ENCODE data around the gene ABCC5. TPM values are rescaled to one million over a fixed set of nuclear protein-coding genes. Genes with fewer than 3 reads are reported as not detected.

Gene ABCC5
- total RNA-seq, 1 experiment from 2014 or later = 29.1 TPM

DNA sequence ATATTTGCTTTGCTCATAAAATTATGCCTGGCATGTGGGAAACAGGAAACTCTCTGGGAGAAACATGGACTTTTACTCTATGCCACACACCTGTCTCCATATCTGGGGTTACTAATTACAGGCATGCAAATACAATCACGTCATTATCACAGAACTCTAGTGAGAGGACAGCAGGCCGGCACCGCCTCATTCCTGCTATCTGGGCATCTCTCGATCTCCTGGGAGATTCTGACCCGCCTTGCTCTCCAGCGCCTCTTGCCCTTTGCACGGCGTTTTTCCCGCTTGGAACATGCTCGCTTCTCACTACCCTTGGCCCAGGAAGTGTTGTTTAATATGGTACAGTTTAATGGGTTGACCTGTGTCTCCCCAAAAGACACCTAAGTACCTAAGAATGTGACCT is 87.6 kb downstream of the ABCC5 start (continued):
- TF ChIP-seq, protein P1, sequence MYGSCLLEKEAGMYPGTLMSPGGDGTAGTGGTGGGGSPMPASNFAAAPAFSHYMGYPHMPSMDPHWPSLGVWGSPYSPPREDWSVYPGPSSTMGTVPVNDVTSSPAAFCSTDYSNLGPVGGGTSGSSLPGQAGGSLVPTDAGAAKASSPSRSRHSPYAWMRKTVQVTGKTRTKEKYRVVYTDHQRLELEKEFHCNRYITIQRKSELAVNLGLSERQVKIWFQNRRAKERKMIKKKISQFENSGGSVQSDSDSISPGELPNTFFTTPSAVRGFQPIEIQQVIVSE (CRISPR knock-in tag; IDR thresholded peaks at IDR 0.05; ENCODE audit: borderline replicate concordance) = no peak
- TF ChIP-seq, protein P2, sequence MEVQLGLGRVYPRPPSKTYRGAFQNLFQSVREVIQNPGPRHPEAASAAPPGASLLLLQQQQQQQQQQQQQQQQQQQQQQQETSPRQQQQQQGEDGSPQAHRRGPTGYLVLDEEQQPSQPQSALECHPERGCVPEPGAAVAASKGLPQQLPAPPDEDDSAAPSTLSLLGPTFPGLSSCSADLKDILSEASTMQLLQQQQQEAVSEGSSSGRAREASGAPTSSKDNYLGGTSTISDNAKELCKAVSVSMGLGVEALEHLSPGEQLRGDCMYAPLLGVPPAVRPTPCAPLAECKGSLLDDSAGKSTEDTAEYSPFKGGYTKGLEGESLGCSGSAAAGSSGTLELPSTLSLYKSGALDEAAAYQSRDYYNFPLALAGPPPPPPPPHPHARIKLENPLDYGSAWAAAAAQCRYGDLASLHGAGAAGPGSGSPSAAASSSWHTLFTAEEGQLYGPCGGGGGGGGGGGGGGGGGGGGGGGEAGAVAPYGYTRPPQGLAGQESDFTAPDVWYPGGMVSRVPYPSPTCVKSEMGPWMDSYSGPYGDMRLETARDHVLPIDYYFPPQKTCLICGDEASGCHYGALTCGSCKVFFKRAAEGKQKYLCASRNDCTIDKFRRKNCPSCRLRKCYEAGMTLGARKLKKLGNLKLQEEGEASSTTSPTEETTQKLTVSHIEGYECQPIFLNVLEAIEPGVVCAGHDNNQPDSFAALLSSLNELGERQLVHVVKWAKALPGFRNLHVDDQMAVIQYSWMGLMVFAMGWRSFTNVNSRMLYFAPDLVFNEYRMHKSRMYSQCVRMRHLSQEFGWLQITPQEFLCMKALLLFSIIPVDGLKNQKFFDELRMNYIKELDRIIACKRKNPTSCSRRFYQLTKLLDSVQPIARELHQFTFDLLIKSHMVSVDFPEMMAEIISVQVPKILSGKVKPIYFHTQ (CRISPR knock-in tag; IDR thresholded peaks at IDR 0.05) = no peak
- TF ChIP-seq RELA (CRISPR knock-in tag; IDR thresholded peaks at IDR 0.05; ENCODE audit: borderline replicate concordance) (no peak), TEAD4 (CRISPR knock-in tag; IDR thresholded peaks at IDR 0.05) (no peak), RORB (CRISPR knock-in tag; IDR thresholded peaks at IDR 0.05) (no peak), NFYB (CRISPR knock-in tag; conservative IDR thresholded peaks at IDR 0.05; ENCODE audit: low read depth) (no peak)
- TF ChIP-seq, protein P3, sequence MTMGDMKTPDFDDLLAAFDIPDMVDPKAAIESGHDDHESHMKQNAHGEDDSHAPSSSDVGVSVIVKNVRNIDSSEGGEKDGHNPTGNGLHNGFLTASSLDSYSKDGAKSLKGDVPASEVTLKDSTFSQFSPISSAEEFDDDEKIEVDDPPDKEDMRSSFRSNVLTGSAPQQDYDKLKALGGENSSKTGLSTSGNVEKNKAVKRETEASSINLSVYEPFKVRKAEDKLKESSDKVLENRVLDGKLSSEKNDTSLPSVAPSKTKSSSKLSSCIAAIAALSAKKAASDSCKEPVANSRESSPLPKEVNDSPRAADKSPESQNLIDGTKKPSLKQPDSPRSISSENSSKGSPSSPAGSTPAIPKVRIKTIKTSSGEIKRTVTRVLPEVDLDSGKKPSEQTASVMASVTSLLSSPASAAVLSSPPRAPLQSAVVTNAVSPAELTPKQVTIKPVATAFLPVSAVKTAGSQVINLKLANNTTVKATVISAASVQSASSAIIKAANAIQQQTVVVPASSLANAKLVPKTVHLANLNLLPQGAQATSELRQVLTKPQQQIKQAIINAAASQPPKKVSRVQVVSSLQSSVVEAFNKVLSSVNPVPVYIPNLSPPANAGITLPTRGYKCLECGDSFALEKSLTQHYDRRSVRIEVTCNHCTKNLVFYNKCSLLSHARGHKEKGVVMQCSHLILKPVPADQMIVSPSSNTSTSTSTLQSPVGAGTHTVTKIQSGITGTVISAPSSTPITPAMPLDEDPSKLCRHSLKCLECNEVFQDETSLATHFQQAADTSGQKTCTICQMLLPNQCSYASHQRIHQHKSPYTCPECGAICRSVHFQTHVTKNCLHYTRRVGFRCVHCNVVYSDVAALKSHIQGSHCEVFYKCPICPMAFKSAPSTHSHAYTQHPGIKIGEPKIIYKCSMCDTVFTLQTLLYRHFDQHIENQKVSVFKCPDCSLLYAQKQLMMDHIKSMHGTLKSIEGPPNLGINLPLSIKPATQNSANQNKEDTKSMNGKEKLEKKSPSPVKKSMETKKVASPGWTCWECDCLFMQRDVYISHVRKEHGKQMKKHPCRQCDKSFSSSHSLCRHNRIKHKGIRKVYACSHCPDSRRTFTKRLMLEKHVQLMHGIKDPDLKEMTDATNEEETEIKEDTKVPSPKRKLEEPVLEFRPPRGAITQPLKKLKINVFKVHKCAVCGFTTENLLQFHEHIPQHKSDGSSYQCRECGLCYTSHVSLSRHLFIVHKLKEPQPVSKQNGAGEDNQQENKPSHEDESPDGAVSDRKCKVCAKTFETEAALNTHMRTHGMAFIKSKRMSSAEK (CRISPR knock-in tag; IDR thresholded peaks at IDR 0.05; ENCODE audit: borderline replicate concordance) = no peak

DNA sequence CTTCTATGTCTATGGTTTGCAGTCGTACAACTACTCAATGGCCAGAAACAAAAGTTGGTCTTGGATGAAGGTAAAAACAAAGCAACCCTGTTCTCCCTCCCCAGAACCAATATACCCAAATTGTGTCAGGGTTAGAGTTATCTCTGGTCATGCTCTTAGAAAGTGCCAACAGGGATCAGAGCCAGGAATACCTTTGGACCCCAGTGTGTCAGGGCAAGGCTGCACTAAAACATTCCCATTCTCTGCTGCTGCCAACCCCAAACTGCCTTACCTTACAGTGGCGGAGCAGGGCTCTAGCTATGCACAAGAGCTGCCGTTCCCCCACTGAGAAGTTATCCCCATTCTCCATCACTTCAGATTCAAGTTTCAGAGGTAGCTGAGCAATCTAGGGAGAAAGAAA is 90.6 kb downstream of the ABCC5 start:
- no peak overlapping the region for H3K27ac Mint-ChIP-seq
- no peaks in the 10 kb centered on the region for H3K4me1 Mint-ChIP-seq
- ChIA-PET CTCF (no interaction called here), POLR2A (no interaction called here)
- H3K9me3 Mint-ChIP-seq = no peaks in the 10 kb centered on the region
- ATAC-seq (no peak), DNase-seq (ENCODE audit: low spot score) (no peak)
- H3K4me3 Mint-ChIP-seq = no peak overlapping the region
- H3K36me3 Mint-ChIP-seq = peaks cover 29% of the 10 kb centered on the region
- H3K27me3 Mint-ChIP-seq (ENCODE audit: low read depth) = no peaks in the 10 kb centered on the region
- TF ChIP-seq ZNF317 (CRISPR knock-in tag; IDR thresholded peaks at IDR 0.05; ENCODE audit: borderline replicate concordance, low read depth) (no peak), SMAD3 (CRISPR knock-in tag; IDR thresholded peaks at IDR 0.05; ENCODE audit: borderline replicate concordance) (no peak), MXD4 (CRISPR knock-in tag; IDR thresholded peaks at IDR 0.05; ENCODE audit: borderline replicate concordance) (no peak), NFE2L1 (CRISPR knock-in tag; IDR thresholded peaks at IDR 0.05) (no peak), SOX15 (CRISPR knock-in tag; IDR thresholded peaks at IDR 0.05) (no peak), RELA (CRISPR knock-in tag; IDR thresholded peaks at IDR 0.05; ENCODE audit: borderline replicate concordance) (no peak), OVOL2 (CRISPR knock-in tag; IDR thresholded peaks at IDR 0.05; ENCODE audit: borderline replicate concordance) (no peak), GTF2I (CRISPR knock-in tag; conservative IDR thresholded peaks at IDR 0.05) (no peak)
- TF ChIP-seq, protein P4, sequence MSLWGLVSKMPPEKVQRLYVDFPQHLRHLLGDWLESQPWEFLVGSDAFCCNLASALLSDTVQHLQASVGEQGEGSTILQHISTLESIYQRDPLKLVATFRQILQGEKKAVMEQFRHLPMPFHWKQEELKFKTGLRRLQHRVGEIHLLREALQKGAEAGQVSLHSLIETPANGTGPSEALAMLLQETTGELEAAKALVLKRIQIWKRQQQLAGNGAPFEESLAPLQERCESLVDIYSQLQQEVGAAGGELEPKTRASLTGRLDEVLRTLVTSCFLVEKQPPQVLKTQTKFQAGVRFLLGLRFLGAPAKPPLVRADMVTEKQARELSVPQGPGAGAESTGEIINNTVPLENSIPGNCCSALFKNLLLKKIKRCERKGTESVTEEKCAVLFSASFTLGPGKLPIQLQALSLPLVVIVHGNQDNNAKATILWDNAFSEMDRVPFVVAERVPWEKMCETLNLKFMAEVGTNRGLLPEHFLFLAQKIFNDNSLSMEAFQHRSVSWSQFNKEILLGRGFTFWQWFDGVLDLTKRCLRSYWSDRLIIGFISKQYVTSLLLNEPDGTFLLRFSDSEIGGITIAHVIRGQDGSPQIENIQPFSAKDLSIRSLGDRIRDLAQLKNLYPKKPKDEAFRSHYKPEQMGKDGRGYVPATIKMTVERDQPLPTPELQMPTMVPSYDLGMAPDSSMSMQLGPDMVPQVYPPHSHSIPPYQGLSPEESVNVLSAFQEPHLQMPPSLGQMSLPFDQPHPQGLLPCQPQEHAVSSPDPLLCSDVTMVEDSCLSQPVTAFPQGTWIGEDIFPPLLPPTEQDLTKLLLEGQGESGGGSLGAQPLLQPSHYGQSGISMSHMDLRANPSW (CRISPR knock-in tag; conservative IDR thresholded peaks at IDR 0.05; ENCODE audit: low read depth) = no peak
- TF ChIP-seq, protein P5, sequence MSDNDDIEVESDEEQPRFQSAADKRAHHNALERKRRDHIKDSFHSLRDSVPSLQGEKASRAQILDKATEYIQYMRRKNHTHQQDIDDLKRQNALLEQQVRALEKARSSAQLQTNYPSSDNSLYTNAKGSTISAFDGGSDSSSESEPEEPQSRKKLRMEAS (CRISPR knock-in tag; IDR thresholded peaks at IDR 0.05) = no peak
- TF ChIP-seq, protein P6, sequence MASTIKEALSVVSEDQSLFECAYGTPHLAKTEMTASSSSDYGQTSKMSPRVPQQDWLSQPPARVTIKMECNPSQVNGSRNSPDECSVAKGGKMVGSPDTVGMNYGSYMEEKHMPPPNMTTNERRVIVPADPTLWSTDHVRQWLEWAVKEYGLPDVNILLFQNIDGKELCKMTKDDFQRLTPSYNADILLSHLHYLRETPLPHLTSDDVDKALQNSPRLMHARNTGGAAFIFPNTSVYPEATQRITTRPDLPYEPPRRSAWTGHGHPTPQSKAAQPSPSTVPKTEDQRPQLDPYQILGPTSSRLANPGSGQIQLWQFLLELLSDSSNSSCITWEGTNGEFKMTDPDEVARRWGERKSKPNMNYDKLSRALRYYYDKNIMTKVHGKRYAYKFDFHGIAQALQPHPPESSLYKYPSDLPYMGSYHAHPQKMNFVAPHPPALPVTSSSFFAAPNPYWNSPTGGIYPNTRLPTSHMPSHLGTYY (CRISPR knock-in tag; IDR thresholded peaks at IDR 0.05) = no peak
- TF ChIP-seq, protein P7, sequence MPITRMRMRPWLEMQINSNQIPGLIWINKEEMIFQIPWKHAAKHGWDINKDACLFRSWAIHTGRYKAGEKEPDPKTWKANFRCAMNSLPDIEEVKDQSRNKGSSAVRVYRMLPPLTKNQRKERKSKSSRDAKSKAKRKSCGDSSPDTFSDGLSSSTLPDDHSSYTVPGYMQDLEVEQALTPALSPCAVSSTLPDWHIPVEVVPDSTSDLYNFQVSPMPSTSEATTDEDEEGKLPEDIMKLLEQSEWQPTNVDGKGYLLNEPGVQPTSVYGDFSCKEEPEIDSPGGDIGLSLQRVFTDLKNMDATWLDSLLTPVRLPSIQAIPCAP (CRISPR knock-in tag; IDR thresholded peaks at IDR 0.05) = no peak
- TF ChIP-seq, protein P8, sequence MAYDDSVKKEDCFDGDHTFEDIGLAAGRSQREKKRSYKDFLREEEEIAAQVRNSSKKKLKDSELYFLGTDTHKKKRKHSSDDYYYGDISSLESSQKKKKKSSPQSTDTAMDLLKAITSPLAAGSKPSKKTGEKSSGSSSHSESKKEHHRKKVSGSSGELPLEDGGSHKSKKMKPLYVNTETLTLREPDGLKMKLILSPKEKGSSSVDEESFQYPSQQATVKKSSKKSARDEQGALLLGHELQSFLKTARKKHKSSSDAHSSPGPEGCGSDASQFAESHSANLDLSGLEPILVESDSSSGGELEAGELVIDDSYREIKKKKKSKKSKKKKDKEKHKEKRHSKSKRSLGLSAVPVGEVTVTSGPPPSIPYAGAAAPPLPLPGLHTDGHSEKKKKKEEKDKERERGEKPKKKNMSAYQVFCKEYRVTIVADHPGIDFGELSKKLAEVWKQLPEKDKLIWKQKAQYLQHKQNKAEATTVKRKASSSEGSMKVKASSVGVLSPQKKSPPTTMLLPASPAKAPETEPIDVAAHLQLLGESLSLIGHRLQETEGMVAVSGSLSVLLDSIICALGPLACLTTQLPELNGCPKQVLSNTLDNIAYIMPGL (CRISPR knock-in tag; IDR thresholded peaks at IDR 0.05) = no peak
- TF ChIP-seq, protein P9, sequence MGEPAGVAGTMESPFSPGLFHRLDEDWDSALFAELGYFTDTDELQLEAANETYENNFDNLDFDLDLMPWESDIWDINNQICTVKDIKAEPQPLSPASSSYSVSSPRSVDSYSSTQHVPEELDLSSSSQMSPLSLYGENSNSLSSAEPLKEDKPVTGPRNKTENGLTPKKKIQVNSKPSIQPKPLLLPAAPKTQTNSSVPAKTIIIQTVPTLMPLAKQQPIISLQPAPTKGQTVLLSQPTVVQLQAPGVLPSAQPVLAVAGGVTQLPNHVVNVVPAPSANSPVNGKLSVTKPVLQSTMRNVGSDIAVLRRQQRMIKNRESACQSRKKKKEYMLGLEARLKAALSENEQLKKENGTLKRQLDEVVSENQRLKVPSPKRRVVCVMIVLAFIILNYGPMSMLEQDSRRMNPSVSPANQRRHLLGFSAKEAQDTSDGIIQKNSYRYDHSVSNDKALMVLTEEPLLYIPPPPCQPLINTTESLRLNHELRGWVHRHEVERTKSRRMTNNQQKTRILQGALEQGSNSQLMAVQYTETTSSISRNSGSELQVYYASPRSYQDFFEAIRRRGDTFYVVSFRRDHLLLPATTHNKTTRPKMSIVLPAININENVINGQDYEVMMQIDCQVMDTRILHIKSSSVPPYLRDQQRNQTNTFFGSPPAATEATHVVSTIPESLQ (CRISPR knock-in tag; IDR thresholded peaks at IDR 0.05) = no peak

Measured in WTC11 (cell line).